Measurements from ENCODE around the gene KCNK10.

KCNK10 gene

DNA sequence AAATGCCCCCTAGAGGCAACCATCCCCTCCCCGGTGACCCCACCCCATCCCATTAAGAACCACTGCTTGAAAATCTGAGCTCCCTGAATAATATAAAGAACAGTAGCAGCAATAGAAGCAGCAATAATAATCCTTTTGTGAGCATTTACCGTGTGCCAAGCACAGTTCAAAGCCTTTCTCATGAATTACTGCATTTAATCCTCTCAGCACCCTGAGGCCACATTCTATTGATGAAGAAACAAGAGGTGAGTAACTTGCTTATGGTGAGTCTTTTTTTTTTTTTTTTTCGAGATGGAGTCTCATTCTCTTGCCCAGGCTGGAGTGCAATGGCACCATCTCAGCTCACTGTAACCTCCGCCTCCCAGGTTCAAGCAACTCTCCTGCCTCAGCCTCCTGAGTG is 65.0 kb downstream of the KCNK10 start:
- H3K4me3 ChIP-seq (ENCODE audit: low read depth, low read length): no peak overlapping the region
- TF ChIP-seq, protein P1, sequence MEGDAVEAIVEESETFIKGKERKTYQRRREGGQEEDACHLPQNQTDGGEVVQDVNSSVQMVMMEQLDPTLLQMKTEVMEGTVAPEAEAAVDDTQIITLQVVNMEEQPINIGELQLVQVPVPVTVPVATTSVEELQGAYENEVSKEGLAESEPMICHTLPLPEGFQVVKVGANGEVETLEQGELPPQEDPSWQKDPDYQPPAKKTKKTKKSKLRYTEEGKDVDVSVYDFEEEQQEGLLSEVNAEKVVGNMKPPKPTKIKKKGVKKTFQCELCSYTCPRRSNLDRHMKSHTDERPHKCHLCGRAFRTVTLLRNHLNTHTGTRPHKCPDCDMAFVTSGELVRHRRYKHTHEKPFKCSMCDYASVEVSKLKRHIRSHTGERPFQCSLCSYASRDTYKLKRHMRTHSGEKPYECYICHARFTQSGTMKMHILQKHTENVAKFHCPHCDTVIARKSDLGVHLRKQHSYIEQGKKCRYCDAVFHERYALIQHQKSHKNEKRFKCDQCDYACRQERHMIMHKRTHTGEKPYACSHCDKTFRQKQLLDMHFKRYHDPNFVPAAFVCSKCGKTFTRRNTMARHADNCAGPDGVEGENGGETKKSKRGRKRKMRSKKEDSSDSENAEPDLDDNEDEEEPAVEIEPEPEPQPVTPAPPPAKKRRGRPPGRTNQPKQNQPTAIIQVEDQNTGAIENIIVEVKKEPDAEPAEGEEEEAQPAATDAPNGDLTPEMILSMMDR (IDR thresholded peaks at IDR 0.05; ENCODE audit: borderline replicate concordance, insufficient read depth, low read depth, low read length): no peak

DNA sequence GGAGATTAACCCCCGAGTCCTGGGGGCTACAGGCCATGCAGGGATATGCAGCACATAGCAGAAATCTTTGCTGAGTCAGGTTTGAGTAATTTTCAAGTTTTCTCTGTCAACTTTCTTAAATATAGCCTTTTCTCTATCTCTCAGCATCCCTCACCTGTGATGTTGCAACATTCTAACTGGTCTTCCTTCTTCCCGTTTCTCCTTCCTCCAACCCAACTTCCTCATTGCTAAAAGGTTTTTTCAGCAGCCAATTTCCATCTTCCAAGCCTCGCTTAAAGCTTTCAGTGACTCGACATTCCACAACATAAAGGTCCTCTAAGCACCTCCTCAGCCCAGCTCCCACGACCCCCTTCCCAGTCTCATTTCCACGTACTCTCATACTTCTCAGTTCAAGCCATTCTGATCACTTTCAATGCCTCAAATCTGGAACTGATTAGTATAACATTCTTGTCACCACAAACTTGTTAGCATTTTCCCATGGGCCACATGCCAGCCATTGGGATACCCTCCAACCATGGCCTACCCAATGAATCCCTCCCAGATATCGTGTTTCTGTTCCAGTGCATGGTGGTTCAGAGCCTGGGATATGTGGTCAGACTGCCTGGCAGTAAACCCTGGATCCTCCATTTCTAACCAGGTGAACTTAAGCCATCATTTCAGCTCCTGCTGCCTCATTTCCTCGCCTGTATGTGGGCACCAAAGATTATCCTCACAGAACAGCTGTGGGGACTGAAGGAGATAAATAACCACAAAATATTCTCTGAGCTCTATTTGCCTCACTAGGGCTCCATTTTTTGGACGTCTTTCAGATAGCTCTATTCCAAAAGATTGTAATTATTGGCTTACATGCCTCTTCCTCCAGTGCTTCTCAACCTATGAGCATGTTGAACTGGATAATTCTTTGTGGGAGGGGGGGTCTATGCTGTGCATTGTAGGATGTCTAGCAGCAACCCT is 65.8 kb downstream of the KCNK10 start:
- no peak overlapping the region for H3K4me3 ChIP-seq (ENCODE audit: low read depth, low read length)
- TF ChIP-seq, protein P1 (IDR thresholded peaks at IDR 0.05; ENCODE audit: borderline replicate concordance, insufficient read depth, low read depth, low read length): no peak

DNA sequence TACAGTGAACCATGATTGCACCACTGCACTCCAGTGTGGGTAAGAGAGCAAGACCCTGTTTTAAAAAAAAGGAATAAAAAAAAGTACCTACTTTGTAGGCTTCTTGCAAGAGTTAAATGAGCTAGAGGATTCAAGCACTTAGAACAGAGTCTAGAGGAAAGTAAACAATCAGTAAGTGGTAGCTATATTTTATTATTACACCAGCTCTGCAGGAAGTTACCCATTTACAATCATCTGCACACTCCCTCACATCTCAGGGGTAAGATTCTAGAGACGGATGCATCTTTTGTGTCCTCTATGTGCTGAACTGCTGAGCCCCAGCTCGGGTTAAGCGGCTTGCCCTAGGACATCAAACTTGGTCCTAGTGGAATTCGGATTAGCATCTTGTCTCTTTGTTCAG is 67.3 kb downstream of the KCNK10 start:
- TF ChIP-seq, protein P1 (IDR thresholded peaks at IDR 0.05; ENCODE audit: borderline replicate concordance, insufficient read depth, low read depth, low read length): no peak
- H3K4me3 ChIP-seq (ENCODE audit: low read depth, low read length): no peak overlapping the region

DNA sequence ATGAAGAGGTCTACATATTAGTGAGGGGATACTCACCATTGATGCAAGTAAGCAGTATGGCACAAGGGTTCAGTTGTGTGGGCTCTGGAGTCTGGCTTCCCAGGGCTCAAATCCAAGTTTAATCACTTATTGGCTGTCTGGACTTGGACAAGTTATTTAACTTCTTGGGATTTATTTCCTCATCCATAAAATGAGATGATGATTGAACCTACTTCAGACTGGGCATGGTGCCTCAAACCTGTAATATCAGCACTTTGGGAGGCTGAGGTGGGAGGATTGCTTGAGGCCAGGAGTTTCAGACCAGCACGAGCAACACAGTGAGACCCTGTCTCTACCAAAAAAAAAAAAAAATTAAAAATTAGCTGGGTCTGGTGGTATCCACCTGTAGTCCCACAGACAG is 67.9 kb downstream of the KCNK10 start:
- TF ChIP-seq, protein P1 (IDR thresholded peaks at IDR 0.05; ENCODE audit: borderline replicate concordance, insufficient read depth, low read depth, low read length): no peak
- H3K4me3 ChIP-seq (ENCODE audit: low read depth, low read length): no peak overlapping the region

DNA sequence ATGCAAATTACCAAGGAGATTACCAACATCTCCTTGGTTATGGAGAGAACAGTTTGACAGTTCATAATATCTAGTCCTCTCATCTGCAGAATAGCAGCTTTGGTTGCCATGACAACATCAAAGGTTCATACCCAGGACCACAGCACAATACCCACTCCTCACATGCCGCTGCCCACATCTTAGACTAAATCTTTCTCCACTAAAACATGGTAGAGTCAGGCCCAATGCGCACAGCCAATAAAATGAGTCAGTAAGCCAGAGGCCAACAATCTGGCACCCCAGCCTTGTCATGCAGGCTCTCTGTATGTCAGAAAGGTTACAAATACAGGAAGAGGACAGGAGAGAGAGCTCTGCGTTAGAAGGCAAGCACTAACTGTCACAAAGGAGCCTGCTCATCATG is 70.6 kb downstream of the KCNK10 start:
- TF ChIP-seq, protein P1 (IDR thresholded peaks at IDR 0.05; ENCODE audit: borderline replicate concordance, insufficient read depth, low read depth, low read length): no peak
- H3K4me3 ChIP-seq (ENCODE audit: low read depth, low read length): no peak overlapping the region

DNA sequence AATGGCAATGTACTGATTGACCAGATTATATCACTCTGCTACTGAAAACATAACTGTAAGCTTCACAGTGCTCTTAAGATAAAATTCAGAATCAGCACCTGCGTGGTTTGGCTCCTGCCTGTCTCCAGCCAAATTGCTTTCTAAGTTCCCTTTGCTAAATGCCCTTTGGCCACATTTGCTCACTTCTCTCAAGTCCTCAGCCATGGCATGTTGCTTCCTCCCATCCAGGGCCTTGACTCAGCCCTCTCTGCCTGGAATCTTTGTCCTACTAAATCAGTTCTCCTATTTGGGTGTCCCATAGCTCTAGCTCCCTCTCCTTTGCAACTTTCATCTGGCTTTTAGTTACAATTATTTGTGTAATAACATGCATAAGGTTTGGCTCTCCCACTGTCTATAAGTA is 71.4 kb downstream of the KCNK10 start:
- TF ChIP-seq, protein P1 (IDR thresholded peaks at IDR 0.05; ENCODE audit: borderline replicate concordance, insufficient read depth, low read depth, low read length): no peak
- H3K4me3 ChIP-seq (ENCODE audit: low read depth, low read length): no peak overlapping the region

DNA sequence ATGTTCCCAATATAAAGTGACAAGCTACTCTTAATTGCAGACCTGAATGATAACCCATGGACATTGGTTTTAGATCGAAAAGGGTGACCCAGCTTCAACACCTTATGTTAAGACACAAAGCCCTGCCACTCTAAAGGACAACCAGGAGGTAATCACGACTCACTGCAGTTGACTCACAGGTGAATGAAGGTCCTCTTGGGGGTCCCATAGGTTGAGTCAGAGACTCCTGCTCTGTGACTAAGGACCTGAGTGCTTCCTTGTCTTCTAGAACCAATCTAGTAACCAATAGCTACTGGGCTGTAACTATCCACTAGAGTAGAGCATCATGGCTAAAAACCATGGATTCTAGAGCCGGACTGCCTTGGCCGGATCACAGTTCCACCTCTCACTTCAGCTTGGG is 73.8 kb downstream of the KCNK10 start:
- H3K4me3 ChIP-seq (ENCODE audit: low read depth, low read length): no peak overlapping the region
- TF ChIP-seq, protein P1 (IDR thresholded peaks at IDR 0.05; ENCODE audit: borderline replicate concordance, insufficient read depth, low read depth, low read length): no peak

All from GM12875 (cell line).